ENCODE results near the gene PPP1R14C.
"Not testable (repeated sequence)": the region's sequence is repeated elsewhere in the genome, so short reads cannot be mapped to it uniquely, and the experiment has no call there.

Gene PPP1R14C

GRCh38 chr6:150165020-150165702 lies 22.3 kb downstream of the PPP1R14C start:
- in situ Hi-C loops (cut with HindIII; ENCODE audit: low sequenced_read_pairs), result no loop called here

DNA sequence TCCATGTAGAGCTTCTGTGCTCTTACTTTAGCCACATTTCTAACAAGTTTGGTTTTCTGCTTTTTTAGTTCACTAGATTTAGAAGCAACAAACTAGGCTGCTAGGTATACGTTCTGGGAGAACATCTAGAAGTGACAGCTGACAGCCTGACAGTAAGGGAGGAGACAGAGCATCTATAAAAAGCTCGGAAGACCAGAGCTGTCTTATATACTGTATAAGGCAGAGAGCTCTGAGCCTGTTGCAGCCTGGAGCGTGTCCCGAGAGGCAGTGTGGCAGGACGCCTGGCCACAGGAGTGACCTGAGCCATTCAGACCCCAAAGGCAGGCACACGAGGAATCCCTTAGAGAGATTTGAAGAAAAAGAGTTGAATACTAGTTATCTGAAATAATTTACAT lies 24.6 kb downstream of the PPP1R14C start:
- in situ Hi-C loops (cut with HindIII; ENCODE audit: low sequenced_read_pairs), result no loop called here

GRCh38 chr6:150169181-150169580 lies 26.3 kb downstream of the PPP1R14C start:
- in situ Hi-C loops (cut with HindIII; ENCODE audit: low sequenced_read_pairs), result no loop called here

GRCh38 chr6:150169609-150170008 lies 26.8 kb downstream of the PPP1R14C start:
- in situ Hi-C loops (cut with HindIII; ENCODE audit: low sequenced_read_pairs), result no loop called here

DNA sequence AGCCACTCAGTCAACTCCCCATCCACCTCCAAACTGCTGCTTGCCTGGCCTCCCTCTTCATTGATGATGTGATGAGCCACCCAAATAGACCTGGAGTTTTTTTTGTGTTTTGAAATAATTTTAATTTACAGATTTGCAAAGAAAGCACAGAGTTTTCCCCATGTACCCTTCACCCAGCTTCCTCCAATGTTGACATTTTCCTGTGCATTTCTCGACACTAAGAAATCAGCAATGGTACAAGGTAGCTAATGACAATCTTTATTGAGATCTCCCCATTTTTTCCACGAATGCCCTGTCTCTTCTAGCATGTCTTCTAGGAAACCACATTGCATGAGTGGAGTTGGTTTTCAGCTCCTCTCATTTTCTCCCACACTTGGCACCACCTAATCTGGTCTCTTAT lies 30.1 kb downstream of the PPP1R14C start:
- in situ Hi-C loops (cut with HindIII; ENCODE audit: low sequenced_read_pairs), result no loop called here

DNA sequence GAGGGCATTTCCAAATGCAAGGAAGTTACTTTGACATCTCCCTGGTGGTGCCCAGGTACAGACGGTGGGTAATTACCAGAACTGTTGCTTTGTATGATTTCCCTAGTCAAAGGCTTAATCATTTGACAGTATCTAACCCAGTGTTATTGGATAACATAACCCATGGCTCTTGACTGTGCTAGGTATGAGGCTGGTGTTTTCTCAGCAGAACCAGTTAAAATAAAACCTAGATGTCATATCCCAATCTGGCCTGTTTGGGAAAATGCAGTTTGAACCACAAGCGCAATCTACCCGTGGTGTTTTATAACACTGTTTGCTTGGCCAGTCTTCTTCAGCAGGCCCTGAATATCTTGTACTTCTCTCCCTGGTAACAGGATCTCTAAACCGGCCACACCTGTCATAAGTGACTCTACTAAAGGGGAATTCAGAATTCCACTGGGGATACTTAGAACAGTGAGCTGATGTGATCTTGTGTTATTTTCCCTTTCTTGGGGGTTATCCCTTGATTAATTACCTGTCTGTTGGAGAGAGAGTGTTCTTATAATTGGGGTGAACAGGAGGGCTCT lies 32.8 kb downstream of the PPP1R14C start:
- in situ Hi-C loops (cut with HindIII; ENCODE audit: low sequenced_read_pairs), result no loop called here

DNA sequence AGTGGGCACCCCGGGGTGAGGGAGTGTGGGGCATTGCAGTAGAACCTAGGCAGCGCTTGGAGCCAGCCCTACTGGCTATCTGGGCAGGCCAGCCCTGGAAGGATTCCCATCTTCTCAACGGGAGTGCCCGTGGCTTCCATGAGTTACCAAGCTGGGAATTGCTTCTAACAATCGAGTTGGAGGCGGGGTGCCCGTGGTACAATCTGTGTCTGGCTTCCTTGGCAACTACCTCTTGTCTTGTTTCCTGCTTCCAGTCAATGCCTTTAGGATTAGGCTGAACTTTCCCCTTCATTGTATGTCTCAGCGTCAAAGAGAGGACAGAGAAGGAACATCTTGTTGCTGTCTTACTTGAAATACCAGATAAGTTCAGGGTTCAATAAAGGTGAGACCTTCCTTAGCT lies 33.3 kb downstream of the PPP1R14C start:
- in situ Hi-C loops (cut with HindIII; ENCODE audit: low sequenced_read_pairs), result no loop called here

GRCh38 chr6:150176659-150177058 lies 33.8 kb downstream of the PPP1R14C start:
- in situ Hi-C loops (cut with HindIII; ENCODE audit: low sequenced_read_pairs), result no loop called here

GRCh38 chr6:150177259-150177951 lies 34.6 kb downstream of the PPP1R14C start:
- in situ Hi-C loops (cut with HindIII; ENCODE audit: low sequenced_read_pairs), result no loop called here

DNA sequence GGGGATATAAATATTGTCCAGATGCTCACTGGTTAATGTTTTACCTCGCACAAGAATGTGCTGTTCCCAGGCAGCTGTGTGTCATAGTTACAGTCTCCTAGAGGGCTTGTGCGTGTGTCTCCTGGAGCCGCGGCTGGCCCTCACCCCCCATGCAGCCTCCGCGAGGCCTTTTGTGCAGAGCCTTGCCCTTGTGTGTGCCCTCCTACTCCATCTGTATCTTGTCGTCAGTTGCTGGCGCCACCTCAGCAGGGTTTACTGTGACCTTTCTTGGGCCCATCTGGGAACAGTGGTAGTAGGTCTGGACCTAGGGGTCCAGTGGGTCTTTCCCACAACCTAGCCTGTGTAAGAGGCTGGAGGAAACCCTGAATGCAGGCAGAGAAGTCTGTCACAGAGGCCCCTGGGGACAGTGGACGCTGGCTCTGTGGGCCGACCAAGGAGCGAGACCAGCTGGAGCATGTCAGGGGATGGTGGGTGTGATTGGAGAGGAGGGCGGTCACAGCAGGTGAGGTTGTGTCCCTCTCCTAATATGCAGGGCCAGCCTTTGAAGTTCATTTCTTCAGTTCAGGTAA lies 35.2 kb downstream of the PPP1R14C start:
- in situ Hi-C loops (cut with HindIII; ENCODE audit: low sequenced_read_pairs), result no loop called here

DNA sequence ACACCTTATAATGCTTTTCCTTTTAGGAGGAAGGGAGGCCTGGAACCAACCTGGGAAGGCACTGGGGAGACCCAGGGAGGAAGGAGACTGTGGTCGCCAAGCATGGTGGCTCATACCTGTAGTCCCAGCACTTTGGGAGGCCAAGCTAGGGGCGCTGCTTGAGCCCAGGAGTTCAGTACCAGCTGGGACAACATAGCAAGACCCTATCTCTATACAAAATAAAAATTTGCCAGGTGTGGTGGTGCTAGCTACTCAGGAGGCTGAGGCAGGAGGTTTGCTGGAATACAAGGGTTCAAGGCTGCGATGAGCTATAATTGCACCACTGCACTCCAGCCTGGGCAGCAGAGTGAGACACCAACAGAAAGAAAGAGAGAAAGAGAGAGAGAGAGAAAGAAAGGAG lies 36.2 kb downstream of the PPP1R14C start:
- in situ Hi-C loops (cut with HindIII; ENCODE audit: low sequenced_read_pairs), result no loop called here

DNA sequence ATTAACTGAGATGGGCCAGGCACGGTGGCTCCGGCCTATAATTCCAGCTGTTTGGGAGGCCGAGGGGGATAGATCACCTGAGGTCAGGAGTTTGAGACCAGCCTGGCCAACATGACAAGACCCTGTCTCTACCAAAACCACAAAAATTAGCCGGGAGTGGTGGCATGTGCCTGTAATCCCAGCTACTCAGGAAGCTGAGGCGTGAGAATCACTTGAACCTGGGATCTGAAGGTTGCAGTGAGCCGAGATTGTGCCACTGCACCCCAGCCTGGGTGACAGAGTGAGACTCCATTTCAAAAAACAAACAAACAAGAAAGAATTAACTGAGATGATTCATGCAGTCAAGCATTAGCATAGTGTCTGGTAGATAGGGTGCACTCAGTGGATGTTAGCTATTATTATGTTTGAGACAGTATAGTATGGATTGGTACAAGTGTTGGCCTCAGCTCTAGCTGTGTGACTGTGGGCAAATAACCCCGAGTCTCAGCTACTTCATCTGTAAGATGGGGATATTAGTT lies 37.1 kb downstream of the PPP1R14C start:
- in situ Hi-C loops (cut with HindIII; ENCODE audit: low sequenced_read_pairs), result not testable (repeated sequence)

DNA sequence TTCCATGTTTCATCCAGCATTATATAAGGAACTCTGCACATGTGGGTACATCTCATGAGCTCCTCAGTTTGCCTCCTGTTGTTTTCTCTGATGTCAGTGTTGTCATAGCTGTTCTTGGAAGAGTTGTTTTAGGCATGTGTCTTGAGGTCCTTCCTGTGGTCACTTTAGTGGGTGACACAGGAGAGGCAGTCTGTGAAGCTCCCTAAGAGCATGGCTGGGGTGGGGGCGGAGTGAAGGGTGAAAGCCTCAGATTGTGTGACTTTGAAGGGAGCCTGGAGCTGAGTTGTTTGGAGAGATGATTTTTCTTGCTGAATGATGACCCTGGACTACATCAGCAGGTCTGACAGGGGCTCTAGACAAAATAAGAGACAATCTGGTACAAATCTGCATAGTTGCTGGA lies 37.7 kb downstream of the PPP1R14C start:
- in situ Hi-C loops (cut with HindIII; ENCODE audit: low sequenced_read_pairs), result no loop called here

GRCh38 chr6:150182460-150183078 lies 39.7 kb downstream of the PPP1R14C start:
- in situ Hi-C loops (cut with HindIII; ENCODE audit: low sequenced_read_pairs), result no loop called here

GRCh38 chr6:150183105-150183504 lies 40.3 kb downstream of the PPP1R14C start:
- in situ Hi-C loops (cut with HindIII; ENCODE audit: low sequenced_read_pairs), result no loop called here

- in situ Hi-C loops (cut with HindIII; ENCODE audit: low sequenced_read_pairs), result no loop called here
These were observed 41.1 kb downstream of the PPP1R14C start for GRCh38 chr6:150183966-150184365.

GRCh38 chr6:150184850-150185731 lies 42.2 kb downstream of the PPP1R14C start:
- in situ Hi-C loops (cut with HindIII; ENCODE audit: low sequenced_read_pairs), result no loop called here

DNA sequence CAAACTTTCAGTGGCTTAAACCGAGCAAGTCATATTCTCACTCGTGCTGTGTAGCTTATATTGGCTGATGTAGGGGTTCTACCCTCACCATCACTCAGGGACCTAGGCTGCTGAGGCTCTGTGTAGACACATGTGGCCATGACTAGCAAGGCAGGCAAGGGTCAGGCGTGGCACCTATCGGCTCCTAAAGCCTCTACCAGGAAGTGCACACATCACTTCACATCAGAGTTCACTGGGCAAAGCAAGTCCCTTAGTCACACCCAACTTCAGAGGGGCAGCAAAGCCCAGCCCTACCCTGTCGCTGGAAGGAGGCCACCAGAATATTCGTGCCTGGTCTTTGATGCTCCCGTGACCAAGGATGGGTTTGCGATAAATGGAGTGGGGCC lies 42.9 kb downstream of the PPP1R14C start:
- in situ Hi-C loops (cut with HindIII; ENCODE audit: low sequenced_read_pairs), result no loop called here

DNA sequence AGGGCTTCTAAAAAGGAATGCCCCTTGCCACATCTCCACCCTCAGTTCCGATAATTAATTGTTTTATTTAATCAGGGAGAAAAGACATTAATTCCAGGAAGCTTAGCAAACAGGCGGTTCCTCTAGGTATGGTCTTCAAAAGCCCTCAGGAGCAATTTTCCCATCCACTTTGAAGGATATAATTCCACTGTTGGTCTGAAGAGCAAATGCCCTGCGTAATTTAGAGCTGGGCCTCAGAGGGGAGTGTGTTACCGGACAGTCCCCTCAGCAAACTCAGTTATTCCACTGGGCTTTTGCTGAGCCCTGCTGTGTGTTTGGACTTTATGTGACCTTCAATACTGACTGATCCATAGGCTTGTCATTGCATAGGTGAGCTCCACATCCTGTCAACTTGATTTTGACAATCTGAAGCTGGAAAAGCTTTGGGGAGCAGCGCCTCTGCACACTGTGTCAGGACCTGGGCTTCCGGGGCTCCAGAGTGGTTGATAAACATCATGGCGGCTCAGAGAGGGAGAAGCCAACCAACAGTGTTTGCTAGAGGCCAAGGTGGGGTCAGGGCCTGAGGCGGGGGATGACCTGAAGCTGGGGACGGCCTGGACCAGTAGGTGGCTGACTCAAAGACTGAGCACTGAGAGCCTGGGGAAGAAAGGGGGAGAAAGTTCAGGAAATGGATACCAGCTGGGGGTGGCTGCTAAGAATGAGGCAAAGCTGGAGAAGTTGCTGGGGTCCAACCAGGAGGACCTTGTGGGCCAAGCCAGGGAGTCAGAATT lies 43.5 kb downstream of the PPP1R14C start:
- in situ Hi-C loops (cut with HindIII; ENCODE audit: low sequenced_read_pairs), result no loop called here

DNA sequence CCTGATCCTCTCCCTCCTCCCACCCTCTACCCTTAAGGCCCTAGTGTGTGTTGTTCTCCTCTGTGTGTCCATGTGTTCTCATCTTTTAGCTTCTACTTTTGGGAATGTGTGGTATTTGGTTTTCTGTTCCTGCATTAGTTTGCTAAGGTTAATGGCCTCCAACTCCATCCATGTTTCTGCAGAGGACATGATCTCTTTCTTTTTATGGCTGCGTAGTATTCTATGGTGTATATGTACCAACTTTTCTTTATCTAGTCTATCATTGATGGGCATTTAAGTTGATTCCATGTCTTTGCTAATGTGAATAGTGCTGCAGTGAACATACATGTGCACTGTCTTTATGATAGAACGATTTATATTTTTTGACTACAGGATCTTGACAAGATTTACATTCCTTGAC lies 44.6 kb downstream of the PPP1R14C start:
- in situ Hi-C loops (cut with HindIII; ENCODE audit: low sequenced_read_pairs), result not testable (repeated sequence)

All from DLD1 (cell line).